ENCODE data around the gene SDS.

SDS gene

GRCh38 chr12:113424915-113425823 lies 21.5 kb upstream of the SDS start:
- no peak for DNase-seq (ENCODE audit: low read depth)

GRCh38 chr12:113424456-113424855 lies 20.8 kb upstream of the SDS start:
- DNase-seq (ENCODE audit: low read depth): no peak

GRCh38 chr12:113422886-113423669 lies 19.4 kb upstream of the SDS start:
- no peak for DNase-seq (ENCODE audit: low read depth)

- DNase-seq (ENCODE audit: low read depth): peak; percentile 63
Measured at GRCh38 chr12:113422030-113422885, 18.6 kb upstream of the SDS start, which contains the start of gene SDSL. Gene SDSL (plus strand): TSS chr12:113422380. CDS start chr12:113427983, 5,603 bp downstream.

GRCh38 chr12:113420996-113421595 lies 17.4 kb upstream of the SDS start:
- DNase-seq (ENCODE audit: low read depth): no peak

GRCh38 chr12:113418213-113418879 lies 14.7 kb upstream of the SDS start:
- DNase-seq (ENCODE audit: low read depth): no peak

- DNase-seq (ENCODE audit: low read depth): no peak
Measured at GRCh38 chr12:113416091-113416754, 12.5 kb upstream of the SDS start.

- no peak for DNase-seq (ENCODE audit: low read depth)
Measured at GRCh38 chr12:113414519-113415038, 10.9 kb upstream of the SDS start.

- DNase-seq (ENCODE audit: low read depth): no peak
Measured at GRCh38 chr12:113413488-113413939, 9.8 kb upstream of the SDS start.

GRCh38 chr12:113409462-113410124 lies 5.9 kb upstream of the SDS start:
- DNase-seq (ENCODE audit: low read depth): no peak

- no peak for DNase-seq (ENCODE audit: low read depth)
Measured at GRCh38 chr12:113408756-113409298, 5.1 kb upstream of the SDS start.

- peak; percentile 38 for DNase-seq (ENCODE audit: low read depth)
Measured at GRCh38 chr12:113407931-113408600, 4.4 kb upstream of the SDS start.

GRCh38 chr12:113405694-113406093 lies 2.0 kb upstream of the SDS start:
- DNase-seq (ENCODE audit: low read depth): no peak

GRCh38 chr12:113402586-113403260 lies 964 bp downstream of the SDS start:
- DNase-seq (ENCODE audit: low read depth): no peak

- no peak for DNase-seq (ENCODE audit: low read depth)
Measured at GRCh38 chr12:113401066-113402000, 2.4 kb downstream of the SDS start.

GRCh38 chr12:113400362-113400761 lies 3.3 kb downstream of the SDS start:
- DNase-seq (ENCODE audit: low read depth): no peak

- no peak for DNase-seq (ENCODE audit: low read depth)
Measured at GRCh38 chr12:113399490-113399889, 4.2 kb downstream of the SDS start.
